ENCODE results near the gene GABBR2. TPM values are rescaled to one million over a fixed set of nuclear protein-coding genes. Genes with fewer than 3 reads are reported as not detected.

GABBR2 gene
- total RNA-seq, 1 experiment from 2014 or later: 6.3 TPM

GRCh38 chr9:98364086-98364485 lies 344.6 kb downstream of the GABBR2 start:
- in situ Hi-C loops (cut with HindIII; ENCODE audit: low pct_unique_long_range_greater_than_20kb, low sequenced_read_pairs) (no loop called here), intact Hi-C loops (cut with micrococcal nuclease; ENCODE audit: unreplicated experiment) (no loop called here)
- H3K27me3 ChIP-seq (ENCODE audit: control insufficient read depth, insufficient read depth, low read length): no peaks in the 10 kb centered on the region
- ATAC-seq: no peak
- ChIA-PET CTCF (no interaction called here), POLR2A (no interaction called here)
- no peak for TF ChIP-seq REST (IDR thresholded peaks at IDR 0.05; ENCODE audit: insufficient read depth in 1 of 2, low read depth in 2 of 2, low read length in 1 of 2)
- TF ChIP-seq POLR2AphosphoS5 (IDR thresholded peaks at IDR 0.05; ENCODE audit: low read depth, low read length): no peak
- H3K4me3 ChIP-seq (ENCODE audit: low read depth in 2 of 2, low read length in 2 of 2): no peak overlapping the region
- no peak overlapping the region for H3K27ac ChIP-seq (ENCODE audit: low read length)
- H3K36me3 ChIP-seq (ENCODE audit: control insufficient read depth, insufficient read depth, low read length): no peaks in the 10 kb centered on the region
- no peaks in the 10 kb centered on the region for H3K4me1 ChIP-seq (ENCODE audit: control insufficient read depth, insufficient read depth, low read length)
- BruUV-seq (replicated peaks): no TSS peak
- no peak for DNase-seq (ENCODE audit: low read depth, low spot score)
- no peaks in the 10 kb centered on the region for H3K9me3 ChIP-seq (ENCODE audit: control insufficient read depth, insufficient read depth, low read depth, low read length)

- Histone ChIP-seq H3K27ac (ENCODE audit: low read length) (no peak overlapping the region), H3K4me3 (ENCODE audit: low read depth in 2 of 2, low read length in 2 of 2) (no peak overlapping the region), H3K27me3 (ENCODE audit: control insufficient read depth, insufficient read depth, low read length) (no peaks in the 10 kb centered on the region), H3K9me3 (ENCODE audit: control insufficient read depth, insufficient read depth, low read depth, low read length) (no peaks in the 10 kb centered on the region), H3K36me3 (ENCODE audit: control insufficient read depth, insufficient read depth, low read length) (no peaks in the 10 kb centered on the region), H3K4me1 (ENCODE audit: control insufficient read depth, insufficient read depth, low read length) (no peaks in the 10 kb centered on the region)
- in situ Hi-C loops (cut with HindIII; ENCODE audit: low pct_unique_long_range_greater_than_20kb, low sequenced_read_pairs) (no loop called here), intact Hi-C loops (cut with micrococcal nuclease; ENCODE audit: unreplicated experiment) (no loop called here)
- ChIA-PET CTCF (no interaction called here), POLR2A (no interaction called here)
- TF ChIP-seq CTCF (IDR thresholded peaks at IDR 0.05): no peak
- DNase-seq (ENCODE audit: low read depth, low spot score) (no peak), ATAC-seq (no peak)
- BruUV-seq (replicated peaks): no TSS peak
Observed at GRCh38 chr9:98363644-98364043, 345.1 kb downstream of the GABBR2 start.

GRCh38 chr9:98362624-98363252 lies 346.0 kb downstream of the GABBR2 start:
- H3K27me3 ChIP-seq (ENCODE audit: control insufficient read depth, insufficient read depth, low read length): no peaks in the 10 kb centered on the region
- no peak for DNase-seq (ENCODE audit: low read depth, low spot score)
- BruUV-seq (replicated peaks): no TSS peak
- H3K4me1 ChIP-seq (ENCODE audit: control insufficient read depth, insufficient read depth, low read length): no peaks in the 10 kb centered on the region
- no peak for TF ChIP-seq TCF7L2 (IDR thresholded peaks at IDR 0.05; ENCODE audit: low read depth, low read length)
- no peak for TF ChIP-seq POLR2AphosphoS5 (IDR thresholded peaks at IDR 0.05; ENCODE audit: low read depth, low read length)
- no peak for TF ChIP-seq CTCF (IDR thresholded peaks at IDR 0.05)
- no peak for TF ChIP-seq REST (IDR thresholded peaks at IDR 0.05; ENCODE audit: insufficient read depth in 1 of 2, low read depth in 2 of 2, low read length in 1 of 2)
- no peak for TF ChIP-seq SIN3A (IDR thresholded peaks at IDR 0.05; ENCODE audit: borderline replicate concordance, insufficient read depth, low read depth, low read length)
- ChIA-PET POLR2A (no interaction called here), CTCF (no interaction called here)
- intact Hi-C loops (cut with micrococcal nuclease; ENCODE audit: unreplicated experiment) (no loop called here), in situ Hi-C loops (cut with HindIII; ENCODE audit: low pct_unique_long_range_greater_than_20kb, low sequenced_read_pairs) (no loop called here)
- no peak for ATAC-seq
- H3K9me3 ChIP-seq (ENCODE audit: control insufficient read depth, insufficient read depth, low read depth, low read length): no peaks in the 10 kb centered on the region
- H3K4me3 ChIP-seq (ENCODE audit: low read depth in 2 of 2, low read length in 2 of 2): no peak overlapping the region
- no peak overlapping the region for H3K27ac ChIP-seq (ENCODE audit: low read length)
- no peaks in the 10 kb centered on the region for H3K36me3 ChIP-seq (ENCODE audit: control insufficient read depth, insufficient read depth, low read length)
